K562 (cell line): ENCODE results near the gene ZNF487. TPM values are rescaled to one million over a fixed set of nuclear protein-coding genes. Genes with fewer than 3 reads are reported as not detected.

Experiments used
- ADNP ChIP-seq: fragments of 200-800 bp; sonication (Bioruptor generic); IDR thresholded peaks from 2 replicates; pipeline ENCODE4 v1.6.1; 2016; ENCODE audit warnings: missing genetic modification characterization, missing compliant biosample characterization
- CGGBP1 ChIP-seq: fragments of 250-450 bp; sonication (Bioruptor Pico); IDR thresholded peaks from 2 replicates; pipeline ENCODE4 v1.9.0; 2021; ENCODE audit warnings: mild to moderate bottlenecking
- ELF4 ChIP-seq: fragments of 450-650 bp; formaldehyde crosslinking; IDR thresholded peaks from 2 replicates; pipeline ENCODE4 v1.4.0; 2022; ENCODE audit warnings: missing genetic modification characterization
- ETV5 ChIP-seq: sonication (generic); formaldehyde crosslinking; IDR thresholded peaks from 2 replicates; pipeline ENCODE4 v1.4.0; 2020; ENCODE audit warnings: low read depth, mild to moderate bottlenecking, missing genetic modification reagents
- GABPA ChIP-seq: fragments of 200-800 bp; sonication (Bioruptor generic); conservative IDR thresholded peaks from 2 replicates; pipeline ENCODE4 v1.6.1; 2016; ENCODE audit warnings: low read depth, missing genetic modification characterization, missing compliant biosample characterization
- GTF2E2 ChIP-seq: fragments of 200-800 bp; sonication (Bioruptor generic); IDR thresholded peaks from 2 replicates; pipeline ENCODE4 v1.6.1; 2016; ENCODE audit warnings: missing genetic modification characterization, missing compliant biosample characterization
- HES1 ChIP-seq: fragments of 450-650 bp; IDR thresholded peaks from 2 replicates; pipeline ENCODE4 v1.6.1; 2016; ENCODE audit warnings: low read depth, mild to moderate bottlenecking, moderate library complexity
- KDM2B ChIP-seq: fragments of 250-450 bp; sonication (Bioruptor Pico); IDR thresholded peaks from 2 replicates; pipeline ENCODE4 v1.8.0; 2021; ENCODE audit warnings: mild to moderate bottlenecking, moderate library complexity
- KDM5B ChIP-seq: fragments of 200-600 bp; sonication (generic); IDR thresholded peaks from 2 replicates; pipeline ENCODE4 v1.6.1; 2012; ENCODE audit warnings: low read depth, mild to moderate bottlenecking, moderate library complexity, low read length, control low read depth, inconsistent platforms; ENCODE audit not compliant: insufficient replicate concordance
- MEF2A ChIP-seq: IDR thresholded peaks from 2 replicates; pipeline ENCODE4 v1.6.1; 2011; ENCODE audit warnings: low read depth, mild to moderate bottlenecking, low read length, moderate library complexity; ENCODE audit not compliant: control insufficient read depth
- MXI1 ChIP-seq: IDR thresholded peaks from 2 replicates; pipeline ENCODE4 v1.6.1; 2011; ENCODE audit warnings: low read depth, mild to moderate bottlenecking, improper control_type of control experiment, low read length
- NCOA6 ChIP-seq: fragments of 450-650 bp; IDR thresholded peaks from 2 replicates; pipeline ENCODE4 v1.6.1; 2017; ENCODE audit warnings: mild to moderate bottlenecking
- PHF21A ChIP-seq: fragments of 450-650 bp; IDR thresholded peaks from 2 replicates; pipeline ENCODE4 v1.6.1; 2017; ENCODE audit warnings: low read depth, borderline replicate concordance
- RB1 ChIP-seq: fragments of 450-650 bp; IDR thresholded peaks from 2 replicates; pipeline ENCODE4 v1.6.1; 2017; ENCODE audit warnings: low read depth, mild to moderate bottlenecking
- RNF2 ChIP-seq: sonication (generic); IDR thresholded peaks from 2 replicates; pipeline ENCODE4 v1.6.1; 2016
- SMARCC2 ChIP-seq: fragments of 450-650 bp; IDR thresholded peaks from 2 replicates; pipeline ENCODE4 v1.6.1; 2017; ENCODE audit warnings: antibody characterized with exemption, moderate library complexity, mild to moderate bottlenecking, low read depth
- SMC3 ChIP-seq: conservative IDR thresholded peaks from 2 replicates; pipeline ENCODE4 v1.6.1; 2011; ENCODE audit warnings: low read depth, low read length, improper control_type of control experiment; ENCODE audit not compliant: insufficient read depth
- TAF7 ChIP-seq: fragments of 450-650 bp; IDR thresholded peaks from 2 replicates; pipeline ENCODE4 v1.6.1; 2016; ENCODE audit warnings: missing genetic modification characterization, missing compliant biosample characterization
- TBP ChIP-seq: optimal IDR thresholded peaks from 2 replicates; pipeline ENCODE3; 2011; ENCODE audit warnings: low read depth, low read length, improper control_type of control experiment
- TGIF2 ChIP-seq: sonication (generic); formaldehyde crosslinking; IDR thresholded peaks from 2 replicates; pipeline ENCODE4 v1.8.1; 2022; ENCODE audit warnings: mild to moderate bottlenecking, missing genetic modification reagents, moderate library complexity
- VEZF1 ChIP-seq: fragments of 200-800 bp; sonication (Bioruptor generic); IDR thresholded peaks from 2 replicates; pipeline ENCODE4 v1.6.1; 2017; ENCODE audit warnings: missing genetic modification characterization, missing compliant biosample characterization
- ZC3H11A ChIP-seq: IDR thresholded peaks from 2 replicates; pipeline ENCODE4 v1.6.1; 2012; ENCODE audit warnings: low read depth, low read length, improper control_type of control experiment
- polyA plus RNA-seq, 8 experiments: library from polyadenylated mRNA; depleted of rRNA in 4 of 8; stranded (reverse) in 5 of 8; unstranded in 3 of 8; fragments of >200 nt; fragmentation: Nextera tagmentation in 2 of 8; fragmentation: Illumina TruSeq in 1 of 8; extraction: Ambion mirVana in 2 of 8; extraction: Trizol in 1 of 8; gene quantifications; 2 replicates each; pipeline versions ENCODE4 v1.2.1 to v1.2.3, GENCODE V29; 2011 to 2014; ENCODE audit warnings: inconsistent platforms in 1 of 8, missing spikeins in 1 of 8
- total RNA-seq, 7 experiments: library from RNA; depleted of rRNA in 6 of 7; stranded (reverse); fragments of >200 nt in 6 of 7; fragmentation: Illumina TruSeq in 2 of 7; extraction: Trizol in 2 of 7; gene quantifications; 2 replicates each; pipeline versions ENCODE4 v1.2.1 to v1.2.3, GENCODE V29; 2011 to 2021; ENCODE audit warnings: low replicate concordance in 1 of 7
- TF ChIP-seq, protein P1 (sequence below): sonication (generic); formaldehyde crosslinking; IDR thresholded peaks from 2 replicates; pipeline ENCODE4 v1.8.0; 2022; ENCODE audit warnings: mild to moderate bottlenecking, missing genetic modification reagents
- TF ChIP-seq, protein P2 (sequence below): fragments of 450-650 bp; formaldehyde crosslinking; IDR thresholded peaks from 2 replicates; pipeline ENCODE4 v1.4.0; 2020; ENCODE audit warnings: mild to moderate bottlenecking, moderate library complexity

Gene ZNF487
- total and polyA plus RNA-seq, 9 of the 15 experiments (the other 6 are each of a cell fraction or from before 2014, with no cell fraction given), result 1.9 to 6.5 (median 4.2) TPM

GRCh38 chr10:43417950-43418768, 18.8 kb upstream of the ZNF487 start (continued):
- TF ChIP-seq TAF7 (tag) (peak; percentile 74), VEZF1 (CRISPR knock-in tag) (peak; percentile 99), NCOA6 (peak; percentile 86; the same call in 1 of the 2 replicates), RNF2 (peak; percentile 99), MEF2A (peak; percentile 79), GTF2E2 (tag) (no peak; the same call in 1 of the 2 replicates), MXI1 (peak; percentile 74; the same call in 1 of the 2 replicates), ZC3H11A (no peak), TBP (no peak), ELF4 (CRISPR knock-in tag) (peak; percentile 93), CGGBP1 (CRISPR knock-in tag) (no peak), KDM2B (CRISPR knock-in tag) (no peak; the same call in 1 of the 2 replicates), HES1 (peak; percentile 97), SMARCC2 (peak; percentile 99), KDM5B (peak; percentile 22), GABPA (peak; percentile 92), SMC3 (no peak), ETV5 (CRISPR knock-in tag) (peak; percentile 100), RB1 (0 out of 2 replicates have a peak, but pooled peaks have one; percentile 39), ADNP (tag) (peak; percentile 96), TGIF2 (CRISPR knock-in tag) (no peak), PHF21A (peak; percentile 96)
- TF ChIP-seq, protein P1, sequence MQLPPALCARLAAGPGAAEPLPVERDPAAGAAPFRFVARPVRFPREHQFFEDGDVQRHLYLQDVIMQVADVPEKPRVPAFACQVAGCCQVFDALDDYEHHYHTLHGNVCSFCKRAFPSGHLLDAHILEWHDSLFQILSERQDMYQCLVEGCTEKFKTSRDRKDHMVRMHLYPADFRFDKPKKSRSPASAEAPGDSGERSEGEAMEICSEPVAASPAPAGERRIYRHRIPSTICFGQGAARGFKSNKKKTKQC (CRISPR knock-in tag), result no peak
- TF ChIP-seq, protein P2, sequence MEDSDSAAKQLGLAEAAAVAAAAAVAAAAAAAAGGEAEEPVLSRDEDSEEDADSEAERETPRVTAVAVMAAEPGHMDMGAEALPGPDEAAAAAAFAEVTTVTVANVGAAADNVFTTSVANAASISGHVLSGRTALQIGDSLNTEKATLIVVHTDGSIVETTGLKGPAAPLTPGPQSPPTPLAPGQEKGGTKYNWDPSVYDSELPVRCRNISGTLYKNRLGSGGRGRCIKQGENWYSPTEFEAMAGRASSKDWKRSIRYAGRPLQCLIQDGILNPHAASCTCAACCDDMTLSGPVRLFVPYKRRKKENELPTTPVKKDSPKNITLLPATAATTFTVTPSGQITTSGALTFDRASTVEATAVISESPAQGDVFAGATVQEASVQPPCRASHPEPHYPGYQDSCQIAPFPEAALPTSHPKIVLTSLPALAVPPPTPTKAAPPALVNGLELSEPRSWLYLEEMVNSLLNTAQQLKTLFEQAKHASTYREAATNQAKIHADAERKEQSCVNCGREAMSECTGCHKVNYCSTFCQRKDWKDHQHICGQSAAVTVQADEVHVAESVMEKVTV, result peak; percentile 53; the same call in 1 of the 2 replicates
